GM23338 (cell line): ENCODE results near the gene FOXP4. TPM values are rescaled to one million over a fixed set of nuclear protein-coding genes. Genes with fewer than 3 reads are reported as not detected.

Experiments
- ATAC-seq: fragments of 200-7000 bp; cut with Tn5 transposase; 3 replicates; pipeline ENCODE4 v1.9.1; 2020
- DNase-seq: peaks from one replicate; pipeline ENCODE4 v3.0.0-alpha.2; 2015; ENCODE audit warnings: low spot score
- H2AFZ ChIP-seq: fragments of 200-600 bp; sonication (generic); 2 replicates; pipeline ENCODE4 v1.8.0; 2016; ENCODE audit warnings: antibody characterized with exemption, mild to moderate bottlenecking, moderate library complexity
- H3F3A ChIP-seq: fragments of 200-600 bp; sonication (generic); replicated peaks from 2 replicates; pipeline ENCODE4 v1.8.0; 2017; ENCODE audit warnings: antibody characterized with exemption, mixed run types, low read depth
- H3K27ac ChIP-seq: fragments of 200-600 bp; sonication (generic); 2 replicates; pipeline ENCODE4 v1.6.1; 2016; ENCODE audit warnings: low read depth
- H3K27me3 ChIP-seq: fragments of 200-600 bp; sonication (generic); 2 replicates; pipeline ENCODE4 v1.8.0; 2016; ENCODE audit warnings: mild to moderate bottlenecking, mixed run types, moderate library complexity; ENCODE audit not compliant: insufficient read depth
- H3K36me3 ChIP-seq: fragments of 200-600 bp; sonication (generic); 2 replicates; pipeline ENCODE4 v1.8.0; 2016; ENCODE audit warnings: mild to moderate bottlenecking; ENCODE audit not compliant: insufficient read depth
- H3K4me1 ChIP-seq: fragments of 200-600 bp; sonication (generic); 2 replicates; pipeline ENCODE4 v1.8.0; 2016; ENCODE audit warnings: mild to moderate bottlenecking, moderate library complexity; ENCODE audit not compliant: insufficient read depth
- H3K4me2 ChIP-seq: fragments of 200-600 bp; sonication (generic); 2 replicates; pipeline ENCODE4 v1.7.1; 2017; ENCODE audit warnings: mixed run types
- H3K4me3 ChIP-seq: fragments of 200-600 bp; sonication (generic); 2 replicates; pipeline ENCODE4 v1.6.1; 2016; ENCODE audit warnings: mixed run types
- H3K79me2 ChIP-seq: fragments of 200-600 bp; sonication (generic); replicated peaks from 2 replicates; pipeline ENCODE4 v1.8.0; 2017; ENCODE audit warnings: mild to moderate bottlenecking; ENCODE audit not compliant: insufficient read depth
- H3K9me2 ChIP-seq: fragments of 200-600 bp; sonication (generic); 2 replicates; pipeline ENCODE4 v1.8.0; 2017; ENCODE audit not compliant: insufficient read depth
- H4K20me1 ChIP-seq: fragments of 200-600 bp; sonication (generic); replicated peaks from 2 replicates; pipeline ENCODE4 v1.8.0; 2017; ENCODE audit warnings: mild to moderate bottlenecking; ENCODE audit not compliant: insufficient read depth
- H3K27ac Mint-ChIP-seq: 2 replicates; pipeline ENCODE4 v1.8.0; 2020; ENCODE audit warnings: inconsistent platforms, mild to moderate bottlenecking, moderate library complexity, mixed read lengths
- H3K27me3 Mint-ChIP-seq: 3 replicates; pipeline ENCODE4 v1.8.0; 2022; ENCODE audit warnings: low read depth, mild to moderate bottlenecking, moderate library complexity, mixed read lengths, inconsistent platforms; ENCODE audit not compliant: insufficient read depth, poor library complexity
- H3K36me3 Mint-ChIP-seq: 3 replicates; pipeline ENCODE4 v1.8.0; 2021; ENCODE audit warnings: low read depth, mild to moderate bottlenecking, inconsistent platforms, moderate library complexity, mixed read lengths
- H3K4me1 Mint-ChIP-seq: 3 replicates; pipeline ENCODE4 v1.8.0; 2020; ENCODE audit warnings: mild to moderate bottlenecking, inconsistent platforms, mixed read lengths
- H3K4me3 Mint-ChIP-seq: 3 replicates; pipeline ENCODE4 v1.8.0; 2021; ENCODE audit warnings: moderate library complexity, mild to moderate bottlenecking, inconsistent platforms, mixed read lengths
- H3K9me3 Mint-ChIP-seq: 3 replicates; pipeline ENCODE4 v1.8.0; 2020; ENCODE audit warnings: moderate library complexity, mild to moderate bottlenecking, inconsistent platforms, mixed read lengths
- CREB1 ChIP-seq: fragments of 250-450 bp; sonication (Bioruptor Pico); IDR thresholded peaks from 2 replicates; pipeline ENCODE4 v1.5.0; 2020; ENCODE audit warnings: low read depth, mild to moderate bottlenecking, moderate library complexity
- CTCF ChIP-seq, 2 experiments: fragments of 200-600 bp in 1 of 2; sonication (generic) in 1 of 2; conservative IDR thresholded peaks; 2 replicates each; pipeline versions ENCODE4 v1.5.1 to v1.6.1; 2016 to 2017; ENCODE audit warnings: antibody characterized with exemption in 2 of 2, low read depth in 2 of 2, mild to moderate bottlenecking in 2 of 2, moderate library complexity in 1 of 2
- ETS1 ChIP-seq: IDR thresholded peaks from 2 replicates; pipeline ENCODE4 v1.6.1; 2016; ENCODE audit warnings: antibody characterized with exemption
- EZH2 ChIP-seq: fragments of 200-600 bp; sonication (generic); IDR thresholded peaks from one replicate; pipeline ENCODE4 v1.8.0; 2017; ENCODE audit warnings: antibody characterized with exemption, mild to moderate bottlenecking, low read depth; ENCODE audit not compliant: unreplicated experiment
- EZH2phosphoT487 ChIP-seq: fragments of 200-600 bp; sonication (generic); IDR thresholded peaks from one replicate; pipeline ENCODE4 v1.8.1; 2018; ENCODE audit warnings: antibody characterized with exemption; ENCODE audit not compliant: unreplicated experiment
- JUNB ChIP-seq: IDR thresholded peaks from one replicate; pipeline ENCODE4 v1.6.1; 2016; ENCODE audit warnings: antibody characterized with exemption; ENCODE audit not compliant: unreplicated experiment
- NANOG ChIP-seq: IDR thresholded peaks from 2 replicates; pipeline ENCODE4 v1.6.1; 2016; ENCODE audit warnings: antibody characterized with exemption, borderline replicate concordance
- POLR2AphosphoS5 ChIP-seq: IDR thresholded peaks from 2 replicates; pipeline ENCODE4 v1.6.1; 2016; ENCODE audit warnings: antibody characterized with exemption, low read depth
- REST ChIP-seq: IDR thresholded peaks from one replicate; pipeline ENCODE4 v1.6.1; 2018; ENCODE audit warnings: antibody characterized with exemption; ENCODE audit not compliant: unreplicated experiment
- STAT1 ChIP-seq: IDR thresholded peaks from one replicate; pipeline ENCODE4 v1.6.1; 2016; ENCODE audit warnings: antibody characterized with exemption; ENCODE audit not compliant: unreplicated experiment
- ZNF114 ChIP-seq: fragments of 250-450 bp; sonication (Bioruptor Pico); IDR thresholded peaks from 2 replicates; pipeline ENCODE4 v1.5.0; 2020; ENCODE audit warnings: mild to moderate bottlenecking, moderate library complexity
- ZNF331 ChIP-seq: fragments of 250-450 bp; sonication (Bioruptor Pico); IDR thresholded peaks from 2 replicates; pipeline ENCODE4 v1.5.0; 2020; ENCODE audit warnings: low read depth, mild to moderate bottlenecking, moderate library complexity
- ZNF462 ChIP-seq: fragments of 250-450 bp; sonication (Bioruptor Pico); IDR thresholded peaks from 2 replicates; pipeline ENCODE4 v1.5.0; 2020; ENCODE audit warnings: mild to moderate bottlenecking, moderate library complexity
- polyA plus RNA-seq: library from polyadenylated mRNA; unstranded; fragments of >200 nt; fragmentation: Nextera tagmentation; extraction: Ambion mirVana; gene quantifications from 2 replicates; pipeline ENCODE4 v1.2.1, GENCODE V29; 2016
- total RNA-seq: library from RNA; depleted of rRNA; stranded (reverse); fragments of >200 nt; shearing (Covaris generic); gene quantifications from 2 replicates; pipeline ENCODE4 v1.2.3, GENCODE V29; 2014

The FOXP4 gene
- total and polyA plus RNA-seq, 2 experiments from 2014 or later, result 5.1 to 13.5 TPM

- H3K36me3 ChIP-seq, result no peaks in the 10 kb centered on the region
- no peak overlapping the region for H2AFZ ChIP-seq
- peaks cover 22% of the 10 kb centered on the region for H3K4me1 Mint-ChIP-seq
- TF ChIP-seq REST (no peak), ZNF114 (no peak), JUNB (no peak), EZH2 (no peak), EZH2phosphoT487 (no peak), ZNF462 (CRISPR knock-in tag) (no peak), ZNF331 (CRISPR knock-in tag) (no peak), STAT1 (no peak), POLR2AphosphoS5 (no peak), ETS1 (no peak), CTCF (conservative IDR thresholded peaks at IDR 0.05; ENCODE audit: low read depth in 2 of 2) (no peak), NANOG (no peak), CREB1 (CRISPR knock-in tag) (no peak)
- H3F3A ChIP-seq, result no peaks in the 10 kb centered on the region
- H3K79me2 ChIP-seq, result no peaks in the 10 kb centered on the region
- H3K27ac Mint-ChIP-seq, result no peak overlapping the region
- H3K4me3 Mint-ChIP-seq, result no peak overlapping the region
- ATAC-seq (no peak), DNase-seq (no peak)
- peaks cover 4% of the 10 kb centered on the region for H3K27me3 Mint-ChIP-seq
- H3K4me1 ChIP-seq, result peaks cover 22% of the 10 kb centered on the region
- no peak overlapping the region for H3K4me3 ChIP-seq
- H3K9me3 Mint-ChIP-seq, result no peaks in the 10 kb centered on the region
- no peak overlapping the region for H3K27ac ChIP-seq
- no peaks in the 10 kb centered on the region for H3K9me2 ChIP-seq
- H3K27me3 ChIP-seq, result 0 out of 2 replicates have a peak, but pooled peaks cover 6% of the 10 kb centered on the region
- no peak overlapping the region for H3K4me2 ChIP-seq
- peaks cover 6% of the 10 kb centered on the region; the same call in 1 of the 2 replicates for H4K20me1 ChIP-seq
- peaks cover 51% of the 10 kb centered on the region for H3K36me3 Mint-ChIP-seq
Measured at GRCh38 chr6:41648921-41649320, 102.7 kb downstream of the FOXP4 start.
